Adrenal gland (tissue), 19 donors: ENCODE results near the gene MBD3L3. TPM values are rescaled to one million over a fixed set of nuclear protein-coding genes. Genes with fewer than 3 reads are reported as not detected.
"Not testable (repeated sequence)": the region's sequence is repeated elsewhere in the genome, so short reads cannot be mapped to it uniquely, and the experiment has no call there.

Source experiments
- DNase-seq, 7 donors: peaks; one replicate each; pipeline ENCODE4 v3.0.0-alpha.2; 2019 to 2020
- H3K27ac ChIP-seq, 5 donors: fragments of 200-600 bp; sonication (generic) in 4 of 5; 1 replicate in 3 of 5; 2 replicates in 2 of 5; pipeline versions ENCODE4 v1.5.1 to v1.8.0; 2016 to 2020; ENCODE audit warnings: mild to moderate bottlenecking in 1 of 5
- H3K27me3 ChIP-seq: fragments of 200-600 bp; 2 replicates; pipeline ENCODE4 v1.8.0; 2021
- H3K36me3 ChIP-seq, 2 donors: fragments of 200-600 bp; replicated peaks in 1 of 2; 1 replicate in 1 of 2; 2 replicates in 1 of 2; pipeline versions ENCODE4 v1.5.1 to v1.8.0; 2018 to 2022
- H3K4me1 ChIP-seq, 2 donors: fragments of 200-600 bp; replicated peaks in 1 of 2; 1 replicate in 1 of 2; 2 replicates in 1 of 2; pipeline versions ENCODE4 v1.5.1 to v1.8.0; 2018 to 2021
- H3K4me3 ChIP-seq, 4 donors: fragments of 200-600 bp; sonication (generic) in 3 of 4; one replicate each; pipeline ENCODE4 v1.5.1; 2016 to 2018
- H3K9me3 ChIP-seq, 3 donors: fragments of 200-600 bp; sonication (generic) in 1 of 3; replicated peaks in 1 of 3; 1 replicate in 2 of 3; 2 replicates in 1 of 3; pipeline versions ENCODE4 v1.5.1 to v1.8.0; 2016 to 2021
- CTCF ChIP-seq, 6 experiments: fragments of 450-650 bp in 4 of 6; fragments of 200-600 bp in 2 of 6; sonication (generic) in 1 of 6; IDR thresholded peaks; 1 replicate in 5 of 6; 2 replicates in 1 of 6; pipeline versions ENCODE4 v1.5.1 to v1.8.0; 2016 to 2021; ENCODE audit warnings: antibody characterized with exemption in 6 of 6, mild to moderate bottlenecking in 2 of 6, moderate library complexity in 1 of 6
- POLR2A ChIP-seq, 2 donors: fragments of 450-650 bp; IDR thresholded peaks; one replicate each; pipeline ENCODE4 v1.6.1; 2017; ENCODE audit warnings: antibody characterized with exemption in 2 of 2, mild to moderate bottlenecking in 2 of 2, moderate library complexity in 1 of 2
- WGBS, 4 donors: extraction: QIAGEN DNeasy Blood & Tissue Kit in 2 of 4; methylation state at CpG; one replicate each; pipeline versions ENCODE4 v1.1.5 to v1.1.7; 2013 to 2017; 5-methylcytosine and 5-hydroxymethylcytosine counted together
- intact Hi-C, 2 donors: fragments of 100-400 bp; cut with DNase I; formaldehyde crosslinking; loops; one replicate each; pipeline versions ENCODE4 v1.14.1 to v1.15.0; 2022 to 2023
- long read RNA-seq, 10 donors: library from polyadenylated mRNA in 3 of 10; unstranded in 2 of 10; stranded (forward) in 1 of 10; transcript quantifications; one replicate each; pipeline ENCODE4 v2.0.0 and lab custom pipeline, GENCODE V29; 2021 to 2026
- polyA plus RNA-seq, 3 donors: library from polyadenylated mRNA; stranded (reverse); fragments of 200-250 nt in 2 of 3; fragments of 350-450 nt in 1 of 3; fragmentation: Illumina TruSeq in 1 of 3; extraction: RNeasy Lipid Tissue Mini Kit (QIAGEN cat#74804) in 1 of 3; gene quantifications; one replicate each; pipeline ENCODE4 v1.2.3, GENCODE V29; 2013 to 2014
- total RNA-seq, 9 donors: library from RNA; depleted of rRNA in 4 of 9; stranded (reverse); fragments of >200 nt in 4 of 9; fragments of 120-200 nt in 1 of 9; fragmentation: NEBNext Ultra II Directional in 1 of 9; extraction: Animal tissue kit (Norgen Biotek cat#: 25700) in 1 of 9; gene quantifications; one replicate each; pipeline versions ENCODE4 v1.1.0 to v1.2.4, GENCODE V29; 2013 to 2023
- donor health status: healthy with polysubstance abuse.
- donor health status: Bipolar disorder and iron deficiency.
- donor health status: DM: yes; HTN: yes; CAD: no.
- donor health status: DM: no; HTN: no; CAD: no.
- donor health status: DM: no; HTN: no; CAD: no.
- donor health status: DM: yes; HTN: yes; CAD: no.

MBD3L3 gene
- total RNA-seq (not detected), polyA plus RNA-seq (not detected)
- long read RNA-seq, donor 1 = 0 reads
- long read RNA-seq, donor 2 = 0 reads
- long read RNA-seq, donor 3 = 0 reads
- long read RNA-seq, donor 4 = 0 reads
- long read RNA-seq, donor 5, partial matches to known transcripts = 1 of 1 reads
- long read RNA-seq, donor 5, other reads (novel, unspliced or antisense) = 0 of 1 reads
- long read RNA-seq, donor 6 = 0 reads
- long read RNA-seq, donor 7 = 0 reads
- long read RNA-seq, donor 8 = 0 reads
- long read RNA-seq, donor 9 = 0 reads
- long read RNA-seq, donor 10 = 0 reads

GRCh38 chr19:7058576-7058975, at the start of gene MBD3L3:
Gene MBD3L3 (minus strand): TSS chr19:7058676. CDS start chr19:7058605, 71 bp downstream.
- no CpG with 5 or more reads among the region's 8 CpGs for WGBS, 4 donors
- intact Hi-C loops, H3K4me3 ChIP-seq, H3K27me3 ChIP-seq, H3K27ac ChIP-seq, DNase-seq, H3K36me3 ChIP-seq, H3K4me1 ChIP-seq, H3K9me3 ChIP-seq: not testable (repeated sequence)

- DNase-seq = no peak
- H3K27me3 ChIP-seq = no peaks in the 10 kb centered on the region
- no peaks in the 10 kb centered on the region for H3K9me3 ChIP-seq
- H3K27ac ChIP-seq = no peak overlapping the region
- H3K4me3 ChIP-seq = no peak overlapping the region
- intact Hi-C loops = no loop called here
- TF ChIP-seq CTCF (IDR thresholded peaks at IDR 0.05) (no peak), POLR2A (IDR thresholded peaks at IDR 0.05) (no peak)
- peaks cover 0 to 6% of the 10 kb centered on the region in 2 donors for H3K4me1 ChIP-seq
- H3K36me3 ChIP-seq = no peaks in the 10 kb centered on the region
- WGBS, 4 donors = 81 to 88% (median 86%) methylated on average over 10 of the region's 10 CpGs
Measured at GRCh38 chr19:7106711-7107657, 48.5 kb upstream of the MBD3L3 start.

- no peak for TF ChIP-seq CTCF (IDR thresholded peaks at IDR 0.05)
- TF ChIP-seq POLR2A (IDR thresholded peaks at IDR 0.05) = no peak
- intact Hi-C loops = no loop called here
- Histone ChIP-seq H3K4me1 (peaks cover under 1 to 6% of the 10 kb centered on the region in 2 donors), H3K27ac (no peak overlapping the region), H3K27me3 (no peaks in the 10 kb centered on the region), H3K4me3 (no peak overlapping the region), H3K9me3 (no peaks in the 10 kb centered on the region), H3K36me3 (no peaks in the 10 kb centered on the region)
- DNase-seq = peak in 2 of 7 donors; percentile 42 to 48
Measured at GRCh38 chr19:7104747-7105447, 46.4 kb upstream of the MBD3L3 start.

- H3K4me1 ChIP-seq = peaks cover 6% of the 10 kb centered on the region in 2 donors
- no peak for DNase-seq
- WGBS, 4 donors = 65 to 72% (median 67%) methylated on average over 19 of the region's 19 CpGs
- H3K27ac ChIP-seq = no peak overlapping the region
- no peak overlapping the region for H3K4me3 ChIP-seq
- intact Hi-C loops = loop anchor here in 1 of 2 donors (2.0 kb wide), 1 partner anchor 239 kb away; no protein-coding TSS in a partner anchor
- no peaks in the 10 kb centered on the region for H3K36me3 ChIP-seq
- TF ChIP-seq CTCF (IDR thresholded peaks at IDR 0.05) (no peak), POLR2A (IDR thresholded peaks at IDR 0.05) (no peak)
- H3K27me3 ChIP-seq = no peaks in the 10 kb centered on the region
- no peaks in the 10 kb centered on the region for H3K9me3 ChIP-seq
Measured at GRCh38 chr19:7101498-7102253, 43.2 kb upstream of the MBD3L3 start.
